Transverse colon (tissue), 4 donors: ENCODE results near the gene UHRF2.

ENCODE experiments used
- CTCF ChIP-seq, 5 experiments: fragments of 200-600 bp in 3 of 5; fragments of 450-650 bp in 2 of 5; sonication (generic) in 3 of 5; IDR thresholded peaks; 1 replicate in 2 of 5; 2 replicates in 3 of 5; pipeline ENCODE4 v1.5.1; 2016 to 2017; ENCODE audit warnings: antibody characterized with exemption in 5 of 5, inconsistent platforms in 3 of 5, mild to moderate bottlenecking in 2 of 5, moderate library complexity in 1 of 5
- POLR2A ChIP-seq: fragments of 450-650 bp; IDR thresholded peaks from one replicate; pipeline ENCODE4 v1.6.1; 2016; ENCODE audit warnings: antibody characterized with exemption, mild to moderate bottlenecking, moderate library complexity
- POLR2AphosphoS5 ChIP-seq, 3 donors: sonication (generic); formaldehyde crosslinking; IDR thresholded peaks; one replicate each; pipeline ENCODE4 v1.6.1; 2016; ENCODE audit warnings: antibody characterized with exemption in 3 of 3

GRCh38 chr9:6459718-6460117 is 46.7 kb downstream of the UHRF2 start:
- TF ChIP-seq CTCF (IDR thresholded peaks at IDR 0.05) (no peak), POLR2A (no peak), POLR2AphosphoS5 (IDR thresholded peaks at IDR 0.05) (no peak)
